NCI-H2081 (cell line): ENCODE measurements around the gene GRIK4.
"Not testable (repeated sequence)": the region's sequence is repeated elsewhere in the genome, so short reads cannot be mapped to it uniquely, and the experiment has no call there.

Experiments used
- DNase-seq, 2 experiments: peaks; one replicate each; lab custom pipeline; 2025; lab: John Stamatoyannopoulos, UW

The GRIK4 gene

DNA sequence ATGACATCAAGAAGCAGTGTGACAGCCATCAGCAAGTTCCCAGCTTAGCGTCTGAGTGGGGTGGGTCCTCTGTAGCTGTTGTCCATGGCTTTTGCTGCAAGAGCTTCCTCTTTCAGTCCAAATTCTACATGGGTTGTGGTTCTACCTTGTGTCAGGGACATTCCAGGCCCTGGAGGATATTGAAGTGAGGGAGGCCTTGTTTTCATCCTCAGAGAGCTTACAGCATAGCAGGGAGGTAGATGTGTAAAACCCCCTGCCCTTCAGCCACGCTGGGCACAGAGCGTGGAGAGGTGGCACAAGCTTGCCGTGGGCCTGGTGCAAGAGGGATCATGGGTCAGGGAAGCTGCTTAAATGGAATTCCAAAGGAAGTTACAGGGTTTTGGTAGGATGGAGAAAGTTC lies 93.9 kb downstream of the GRIK4 start:
- DNase-seq = no peak

DNA sequence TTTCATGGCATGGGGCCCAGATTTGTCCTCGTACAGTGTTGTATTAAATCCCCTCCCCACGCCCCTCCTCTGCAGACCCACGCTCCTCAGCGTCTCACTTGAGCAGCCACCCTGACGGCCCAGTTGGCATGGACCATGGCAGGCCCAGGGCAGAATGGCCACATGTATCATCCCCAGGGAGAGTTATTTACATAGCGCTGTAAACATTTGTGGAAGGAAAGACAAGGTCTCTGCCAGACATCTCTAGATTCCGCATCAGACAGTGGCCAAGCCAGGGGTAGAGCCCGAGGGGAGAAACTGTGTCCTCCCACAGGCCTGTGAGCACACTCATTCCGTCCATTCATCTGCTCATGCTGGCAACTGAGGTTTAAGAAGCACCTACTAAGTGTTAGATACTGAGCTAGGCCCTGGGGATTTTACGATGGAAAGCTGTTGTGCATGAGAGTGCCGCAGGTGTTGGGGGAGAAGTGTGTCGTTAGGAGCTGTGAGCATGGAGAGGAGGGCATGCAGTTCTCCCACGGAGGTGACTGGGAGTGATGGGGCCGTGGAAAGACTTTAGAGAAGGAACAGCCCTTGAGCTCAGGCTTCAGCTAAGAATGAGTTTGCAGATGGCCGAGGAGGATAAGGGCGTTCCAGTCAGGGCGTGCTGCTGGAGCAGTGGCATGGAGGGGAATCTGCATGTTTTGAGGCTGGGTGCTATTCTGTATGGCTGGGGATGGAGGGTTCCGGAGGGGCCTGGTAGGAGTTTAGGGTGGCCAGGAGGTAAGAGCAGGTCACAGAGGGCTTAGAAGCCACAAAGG lies 94.9 kb downstream of the GRIK4 start:
- no peak for DNase-seq

DNA sequence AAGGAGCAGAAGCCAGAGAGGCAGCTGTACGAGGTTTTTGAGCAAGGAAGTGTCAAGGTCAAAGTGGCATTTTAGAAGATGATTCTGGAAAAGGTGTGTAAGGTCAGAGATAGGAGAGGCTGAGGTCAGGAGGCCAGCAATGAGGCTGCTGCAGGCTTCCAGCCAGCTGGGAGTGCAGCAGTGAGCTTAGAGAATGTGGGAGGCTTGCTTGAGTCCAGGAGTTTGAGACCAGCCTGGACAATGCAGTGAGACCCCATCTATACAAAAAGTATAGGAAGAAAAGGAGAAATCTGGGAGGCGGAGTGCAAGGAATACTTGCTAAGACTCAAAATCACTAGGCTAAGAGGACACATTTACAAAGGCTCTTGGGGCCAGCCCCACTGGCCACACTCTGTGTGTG lies 96.5 kb downstream of the GRIK4 start:
- no peak for DNase-seq

DNA sequence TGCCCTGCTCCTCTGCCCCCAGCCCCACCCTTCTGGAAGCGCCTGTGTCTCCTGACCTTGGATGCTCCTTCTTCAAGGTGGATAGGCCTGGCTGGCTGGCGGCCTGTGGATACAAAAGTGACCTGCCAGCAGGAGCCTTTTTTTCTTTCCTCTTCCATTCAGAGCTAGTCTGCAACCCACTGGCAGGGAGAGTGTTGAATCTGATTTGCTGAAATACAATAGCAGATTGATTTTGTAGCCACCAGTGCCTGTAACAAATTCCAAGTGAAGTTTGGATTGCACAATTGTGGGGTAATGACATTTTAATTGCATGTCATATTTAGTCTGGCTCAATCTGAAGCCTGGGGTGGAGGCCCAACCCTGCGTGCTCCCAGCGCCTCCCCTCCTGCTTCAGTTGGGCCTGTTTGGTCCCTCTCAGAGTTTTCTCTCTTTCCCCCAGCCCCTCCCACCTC lies 97.2 kb downstream of the GRIK4 start:
- peak in 1 of 2 experiments; percentile 40 for DNase-seq

DNA sequence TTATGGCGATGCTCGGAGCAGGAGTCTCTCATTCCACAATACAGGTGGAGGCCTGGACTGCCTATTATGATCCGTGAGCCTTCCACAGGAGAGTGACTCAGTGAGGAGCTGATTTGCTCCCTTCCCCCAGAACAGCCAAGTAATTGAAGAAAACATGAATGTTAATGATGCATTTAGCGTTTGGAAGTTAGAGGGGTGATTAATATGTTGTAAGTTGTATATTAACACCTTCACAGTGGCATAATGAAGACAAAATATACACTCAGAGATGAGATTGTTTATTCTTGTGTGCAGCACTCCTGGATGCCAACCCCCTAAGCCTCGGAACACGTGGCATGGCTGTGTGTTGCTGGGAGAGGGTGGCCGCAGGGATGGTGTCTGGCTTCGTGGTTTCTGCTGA lies 98.6 kb downstream of the GRIK4 start:
- DNase-seq = no peak

DNA sequence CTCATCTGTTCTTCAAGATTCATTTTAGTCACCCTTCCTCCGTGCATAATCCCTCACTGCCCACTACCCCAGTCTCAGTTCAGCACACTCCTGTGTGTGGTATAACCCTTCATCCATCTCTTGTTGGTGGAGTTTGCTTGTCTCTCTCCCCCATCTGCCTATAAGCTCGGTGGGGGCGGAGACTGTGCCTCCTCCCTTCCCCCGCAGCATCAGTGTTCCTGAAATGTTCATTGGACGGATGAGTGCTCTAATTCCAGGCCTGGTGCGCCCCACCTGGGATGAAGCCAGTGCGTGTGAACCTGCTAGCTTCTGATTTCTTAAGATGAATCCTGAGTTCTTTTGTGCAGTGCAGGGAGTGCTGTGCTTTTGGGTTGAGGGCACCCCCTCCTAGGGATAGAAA lies 100.0 kb downstream of the GRIK4 start:
- no peak for DNase-seq

DNA sequence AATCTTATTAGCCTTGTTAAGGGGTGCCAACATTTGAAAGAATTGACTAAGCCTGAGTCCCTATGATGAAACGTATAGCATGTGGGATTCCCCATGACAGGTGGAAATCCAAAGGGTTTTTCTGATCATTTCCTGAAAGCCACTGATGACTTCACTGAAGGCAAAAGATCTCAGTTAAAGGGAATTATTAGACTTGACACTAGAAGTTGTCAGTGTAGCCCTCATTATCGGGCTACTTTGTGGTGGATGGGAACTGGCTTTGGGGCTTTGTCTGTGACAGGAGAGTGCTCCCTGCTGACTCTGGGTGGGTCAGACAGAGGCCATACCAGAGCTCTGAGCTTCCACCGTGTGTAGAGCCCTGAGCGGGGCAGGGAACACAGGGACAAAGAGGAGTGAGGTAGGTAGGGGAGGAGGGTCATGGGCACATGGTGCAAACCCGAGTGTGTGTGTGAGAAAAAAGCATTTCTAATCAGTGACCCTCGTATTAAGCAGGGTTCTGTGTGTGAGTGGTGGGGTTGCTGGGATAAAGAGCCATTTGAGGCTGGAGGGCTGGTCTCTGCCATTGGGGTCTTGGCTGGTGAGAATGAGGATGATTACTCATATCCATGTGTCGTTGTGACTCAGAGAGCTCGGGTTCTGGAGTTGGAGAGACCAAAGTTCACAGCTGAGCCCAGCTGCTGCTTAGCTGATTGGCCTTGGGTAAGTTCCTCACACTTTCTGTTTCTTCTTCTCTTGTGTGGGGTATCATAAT lies 101.1 kb downstream of the GRIK4 start:
- DNase-seq = no peak

DNA sequence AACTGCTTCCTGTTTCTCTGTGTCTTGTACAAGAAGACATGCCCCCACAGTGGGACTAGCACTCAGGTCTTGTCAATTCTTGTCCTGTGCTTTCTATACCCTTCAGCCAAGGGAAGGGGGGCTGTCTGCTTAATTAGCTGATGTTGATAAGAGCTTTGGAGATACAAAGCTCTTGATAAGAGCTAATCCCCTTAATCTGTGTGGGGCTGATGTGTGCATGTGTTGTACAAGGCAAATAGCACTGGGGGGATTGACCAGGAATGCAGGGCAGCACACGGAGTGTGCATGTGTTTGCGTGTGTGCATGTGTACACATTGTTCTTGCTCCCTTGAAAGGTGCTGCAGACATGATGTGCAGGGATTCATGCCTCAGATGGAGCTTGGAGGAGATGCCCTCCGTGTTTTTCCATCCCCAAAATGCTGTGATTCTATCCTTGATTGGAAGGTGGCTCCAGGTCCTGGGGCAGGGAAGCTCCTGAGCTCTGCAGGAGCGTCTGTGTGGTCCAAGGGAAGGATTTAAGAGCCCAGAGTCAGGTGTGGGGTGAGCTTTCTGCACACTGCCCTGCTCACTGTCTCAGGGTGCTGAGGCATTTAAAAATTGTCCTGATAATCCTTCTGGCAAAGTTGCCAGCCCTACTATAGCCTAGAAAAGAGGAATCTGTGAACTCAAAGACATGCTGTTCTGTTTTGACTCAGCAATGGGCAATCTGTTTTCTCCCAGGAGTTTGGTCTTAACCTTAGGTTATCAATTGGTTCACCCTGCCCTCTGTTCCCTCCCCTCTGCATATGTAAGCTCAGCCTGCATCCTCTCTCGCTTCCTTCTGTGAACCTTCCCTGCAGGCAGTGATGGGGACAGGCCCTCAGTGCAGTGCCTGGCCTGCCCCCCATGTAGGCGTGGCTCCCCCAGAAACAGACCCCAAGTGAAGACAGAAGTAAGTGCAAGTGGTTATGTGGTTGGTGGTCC lies 102.0 kb downstream of the GRIK4 start:
- no peak for DNase-seq

DNA sequence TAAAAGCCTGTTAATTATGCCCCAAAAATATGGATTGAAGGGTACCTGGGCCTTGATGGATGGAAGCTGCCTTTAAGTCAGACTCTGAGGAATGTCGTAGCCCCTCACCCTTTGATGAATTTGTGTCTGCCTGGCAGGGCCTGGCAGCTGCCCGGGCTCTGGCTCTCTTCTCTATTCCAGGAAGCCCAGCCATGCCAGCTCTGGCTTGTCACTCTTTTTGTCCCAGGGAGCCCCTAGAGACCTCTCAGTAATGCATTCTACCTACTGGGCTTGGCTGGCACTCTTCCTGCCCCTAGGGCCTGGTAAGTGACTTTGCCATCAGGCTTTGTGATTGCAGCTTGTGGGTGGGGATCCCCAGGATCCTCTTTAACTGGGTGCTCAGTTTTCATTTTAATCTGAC lies 103.8 kb downstream of the GRIK4 start:
- no peak for DNase-seq

DNA sequence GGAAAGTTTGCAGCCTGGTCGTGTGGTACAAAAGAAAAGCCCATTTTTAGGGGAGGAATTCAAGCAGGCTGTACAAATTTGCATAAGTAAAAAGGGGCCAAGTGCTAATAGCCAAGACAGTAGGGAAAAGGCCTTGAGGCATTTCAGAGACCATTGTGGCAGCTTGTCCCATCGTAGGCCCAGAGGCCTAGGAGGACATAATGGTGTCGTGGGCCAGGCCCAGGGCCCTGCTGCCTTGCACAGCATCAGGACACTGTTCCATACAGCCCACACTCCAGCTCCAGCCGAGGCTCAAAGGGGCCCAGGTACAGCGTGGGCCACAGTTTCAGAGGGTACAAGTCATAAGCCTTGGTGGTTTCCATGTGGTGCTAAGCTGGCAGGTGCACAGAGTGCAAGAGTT lies 106.9 kb downstream of the GRIK4 start:
- no peak for DNase-seq

DNA sequence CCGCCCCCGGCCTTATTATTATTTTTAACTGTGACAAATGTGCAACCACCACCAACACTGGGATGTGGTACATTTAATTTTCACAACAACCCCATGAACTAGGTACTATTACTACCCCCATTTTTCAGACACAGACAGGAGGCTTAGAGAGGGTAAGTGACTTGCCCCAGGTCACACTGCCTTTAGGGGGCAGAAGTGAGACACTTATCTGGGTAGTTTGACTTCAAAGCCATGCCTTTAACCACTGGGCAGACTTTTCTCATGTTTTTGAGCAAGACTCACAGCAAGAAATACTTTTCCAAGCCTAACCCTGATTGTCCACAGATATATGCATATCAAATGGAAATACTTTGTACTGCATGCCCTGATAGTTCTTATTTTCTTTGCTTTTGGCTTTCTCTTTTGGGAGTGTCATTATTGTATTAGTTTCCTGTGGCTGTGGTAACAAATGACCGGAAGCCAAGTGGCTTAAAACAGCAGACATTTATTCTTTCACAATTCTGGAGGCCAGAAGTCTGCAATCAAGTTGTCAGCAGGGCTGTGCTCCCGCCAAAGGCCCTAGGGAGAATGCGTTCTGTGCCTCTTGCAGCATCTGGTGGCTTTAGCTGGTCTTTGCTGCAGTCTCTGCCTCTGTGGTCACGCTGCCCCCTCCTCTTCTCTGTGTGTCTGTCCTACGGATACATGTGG lies 110.8 kb downstream of the GRIK4 start:
- peak in 1 of 2 experiments; percentile 55 for DNase-seq

DNA sequence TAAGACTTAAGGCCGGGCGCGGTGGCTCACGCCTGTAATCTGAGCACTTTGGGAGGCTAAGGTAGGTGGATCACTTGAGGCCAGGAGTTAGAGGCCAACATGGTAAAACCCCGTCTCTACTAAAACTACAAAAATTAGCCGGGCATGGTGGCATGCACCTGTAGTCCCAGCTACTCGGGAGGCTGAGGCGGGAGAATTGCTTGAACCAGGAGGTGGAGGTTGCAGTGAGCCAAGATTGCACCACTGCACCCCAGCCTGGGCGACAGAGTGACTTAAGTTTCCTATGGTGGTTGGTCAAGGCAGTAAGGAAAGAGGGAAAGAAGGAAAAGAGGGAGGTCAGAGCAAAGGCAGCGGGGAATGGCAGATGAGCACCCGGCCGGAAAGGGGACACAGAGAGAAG lies 113.4 kb downstream of the GRIK4 start:
- DNase-seq = not testable (repeated sequence)

DNA sequence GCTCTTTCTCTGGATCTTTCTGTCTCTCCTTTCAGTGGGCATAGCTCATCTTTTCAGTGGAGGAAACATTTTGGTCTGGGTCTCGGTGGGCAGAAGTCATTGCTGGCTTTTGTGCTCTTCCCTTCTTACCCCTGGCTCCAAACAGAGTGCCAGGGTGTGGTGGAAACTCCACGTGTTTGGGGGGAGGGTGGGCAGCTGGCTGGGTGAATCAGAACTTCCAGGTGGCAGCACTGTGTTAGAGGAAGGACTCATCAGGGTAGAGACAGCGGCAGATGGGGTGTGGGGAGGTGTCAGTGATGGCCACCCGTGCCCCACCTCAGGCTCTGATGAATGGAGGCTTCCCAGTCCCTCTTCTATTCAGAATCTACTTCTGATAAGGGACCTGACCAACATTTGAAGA lies 114.0 kb downstream of the GRIK4 start:
- DNase-seq = no peak

DNA sequence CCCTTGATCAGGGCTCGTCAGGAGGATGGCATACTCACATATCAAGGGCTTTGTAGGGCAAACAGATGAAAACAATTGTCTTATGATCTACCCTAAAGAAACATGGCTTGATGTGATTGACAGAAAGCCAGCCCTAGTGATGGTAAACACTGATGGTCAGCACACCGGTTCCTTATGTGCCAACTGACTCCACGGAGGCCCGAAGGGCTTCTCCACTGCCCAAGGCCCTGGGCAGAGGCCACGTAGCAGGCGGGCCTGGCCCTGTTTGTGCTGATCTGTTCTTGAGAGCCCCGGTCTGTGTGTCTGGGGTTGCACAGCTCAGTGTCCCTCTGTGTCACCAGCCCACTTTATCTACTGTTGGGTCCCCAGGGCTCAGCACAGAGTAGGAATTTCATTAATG lies 115.2 kb downstream of the GRIK4 start:
- no peak for DNase-seq

DNA sequence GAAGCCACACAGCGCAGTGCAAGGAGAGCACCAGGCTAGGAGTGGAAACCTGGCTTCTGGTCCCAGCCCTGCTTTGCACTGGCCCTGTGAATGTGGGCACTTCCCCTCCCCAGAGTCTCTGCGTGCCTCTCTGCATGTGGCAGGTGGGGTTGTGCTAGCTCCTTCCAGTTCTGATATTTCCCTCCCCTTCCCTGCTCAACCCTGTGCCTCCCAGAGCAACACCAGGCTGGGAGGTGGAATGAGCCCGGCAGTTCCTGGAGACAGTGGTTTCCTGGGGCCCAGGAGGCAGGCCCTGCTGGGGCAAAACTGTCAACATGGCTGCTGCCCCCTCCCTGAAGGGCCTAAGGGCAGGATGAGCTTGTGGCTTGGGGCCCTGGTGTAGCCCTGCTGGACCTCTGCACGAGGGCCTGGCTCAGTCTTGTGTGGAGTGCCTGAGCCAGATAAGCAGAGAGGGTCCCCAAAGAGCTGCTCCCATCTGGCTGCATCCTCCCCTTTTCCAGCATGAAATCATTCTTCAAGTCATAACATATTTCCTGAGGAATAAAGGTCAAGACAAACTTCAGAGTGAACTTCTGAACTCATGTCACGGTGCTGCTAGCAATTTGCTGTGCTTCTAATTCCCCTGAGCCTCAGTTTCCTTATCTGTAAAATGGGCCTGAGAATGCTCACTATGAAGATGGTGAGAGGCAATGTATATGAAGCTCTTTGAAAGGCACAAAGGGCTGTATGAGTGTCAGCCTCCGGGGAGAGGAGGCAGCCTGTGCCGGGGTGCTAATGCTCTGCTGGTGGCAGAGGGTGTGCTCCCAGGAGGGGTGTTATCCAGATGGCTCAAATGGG lies 116.0 kb downstream of the GRIK4 start:
- DNase-seq = no peak

DNA sequence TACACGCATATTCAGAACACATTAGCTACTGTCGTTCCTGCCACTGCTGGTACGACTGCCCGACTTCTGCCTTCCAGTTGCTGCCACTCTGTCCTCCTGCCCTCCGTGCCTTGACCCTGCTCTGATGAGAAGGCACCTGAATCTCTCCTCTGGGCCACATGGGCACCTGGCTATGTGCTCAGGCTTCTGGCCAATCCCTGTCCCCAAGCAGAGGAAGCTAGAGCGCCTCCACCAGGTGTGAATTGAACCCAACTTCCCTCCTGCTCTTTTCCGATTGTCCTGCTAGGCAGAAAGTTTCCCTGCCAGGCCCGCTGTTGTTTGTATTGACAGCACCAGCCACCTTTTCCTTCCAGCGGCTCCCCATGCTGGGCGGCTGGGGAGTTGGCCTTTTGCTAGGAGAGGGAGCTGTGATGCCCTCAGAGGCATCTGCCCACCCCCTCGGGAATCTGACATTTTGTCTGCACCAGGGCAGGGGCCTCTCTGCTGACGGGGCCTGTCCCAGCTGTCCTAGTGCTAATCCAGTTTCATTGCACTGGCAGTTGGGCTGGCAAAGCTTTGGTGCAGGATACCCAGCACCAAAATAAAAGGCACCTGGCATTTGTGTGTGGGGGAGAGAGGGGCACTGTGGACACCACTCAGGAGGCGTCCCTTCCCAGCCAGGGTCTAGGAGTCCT lies 118.0 kb downstream of the GRIK4 start:
- DNase-seq = no peak

DNA sequence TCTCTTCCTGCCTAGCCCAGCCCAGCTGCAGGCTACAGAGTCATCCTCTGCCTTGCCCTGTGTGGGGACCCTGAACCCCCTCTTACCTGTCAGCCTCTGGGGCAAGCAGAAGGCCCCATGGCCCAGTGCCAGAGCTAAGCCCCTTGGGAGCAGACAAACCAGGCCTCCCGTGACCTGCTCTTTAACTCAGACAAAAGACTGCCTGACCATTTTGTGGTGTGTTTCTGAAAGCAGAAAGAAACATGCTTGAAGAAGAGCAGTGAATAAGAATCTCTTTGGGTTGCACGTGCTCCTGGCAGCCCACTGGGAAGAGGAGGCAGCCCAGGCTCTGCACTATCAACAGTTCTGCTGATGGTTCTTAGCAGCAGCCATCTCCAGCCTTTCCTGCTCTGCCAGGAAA lies 118.6 kb downstream of the GRIK4 start:
- DNase-seq = no peak

DNA sequence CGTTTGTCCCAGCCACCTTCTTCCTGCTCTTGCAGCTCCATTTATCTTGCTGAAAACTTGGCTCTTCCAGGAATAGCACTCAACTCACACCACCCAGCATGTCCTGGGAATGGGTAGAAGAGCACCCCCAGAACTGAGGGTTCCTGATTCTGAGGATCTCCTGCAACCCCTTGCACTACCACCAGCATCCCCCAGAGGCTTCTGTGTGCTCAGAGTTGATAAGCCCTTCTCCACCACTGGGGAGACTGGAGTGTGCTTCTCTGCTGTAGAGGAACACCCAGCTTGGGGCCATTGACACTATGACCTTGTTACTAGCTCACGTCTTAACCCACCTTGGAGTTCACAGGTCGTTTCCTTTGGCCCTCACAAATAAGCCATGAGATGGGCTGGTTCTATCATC lies 121.0 kb downstream of the GRIK4 start:
- DNase-seq = no peak

DNA sequence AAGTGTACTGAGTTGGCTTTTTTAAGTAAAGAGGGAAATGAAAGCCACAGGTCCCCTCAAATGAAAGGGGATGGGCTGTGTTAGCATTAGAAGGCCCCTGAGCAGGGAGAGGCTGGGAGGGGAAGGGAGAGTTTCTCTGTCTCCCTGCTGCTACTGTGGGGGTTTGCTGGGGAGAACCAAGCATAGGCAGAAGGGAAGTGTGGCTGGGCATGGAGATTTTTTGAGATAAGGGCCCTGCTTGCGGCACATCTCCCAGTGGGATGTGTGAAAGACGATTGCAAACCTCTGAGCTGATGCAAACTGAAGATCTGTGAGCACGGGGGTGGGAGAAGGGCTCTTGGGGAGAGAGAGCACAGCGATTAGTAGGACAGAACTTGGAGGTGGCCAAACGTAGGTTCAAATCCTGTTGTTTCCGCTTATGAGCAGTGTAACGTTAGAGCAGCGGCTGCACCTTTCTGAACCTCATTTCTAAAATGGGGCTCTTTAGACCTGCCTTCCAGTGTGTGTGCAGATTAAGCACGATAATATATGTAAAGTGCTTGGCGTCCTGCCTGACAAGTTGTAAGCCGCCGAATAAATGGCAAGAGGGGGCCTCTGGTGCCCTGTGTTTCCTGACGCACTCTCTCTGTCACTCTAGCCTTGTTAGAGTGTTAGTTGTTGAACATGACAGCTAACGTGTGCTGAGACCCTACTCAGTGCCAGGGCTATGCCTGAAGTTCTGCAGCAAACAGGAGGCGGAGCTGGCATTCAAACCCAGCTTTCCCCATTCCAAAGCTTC lies 122.3 kb downstream of the GRIK4 start:
- DNase-seq = peak in 1 of 2 experiments; percentile 11
